ENCODE measurements around the gene LRRC2. TPM values are rescaled to one million over a fixed set of nuclear protein-coding genes. Genes with fewer than 3 reads are reported as not detected.
A peak's percentile ranks its signal among the peaks of the same experiment; 100 is the strongest.

The LRRC2 gene
- total RNA-seq (2012; rRNA removed) = under 0.01 and 0.25 TPM in 2 replicates

- Histone ChIP-seq H3K4me1 (ENCODE audit: control insufficient read depth, insufficient read depth, low read length) (peaks cover 17% of the 10 kb centered on the region), H3K9ac (ENCODE audit: low read depth, low read length) (peak within 1 kb of the TSS; percentile 84), H3K4me3 (ENCODE audit: low read length) (peak within 1 kb of the TSS; percentile 75), H3K9me3 (replicated peaks; ENCODE audit: low read length) (peaks cover 4% of the 10 kb centered on the region), H3K27me3 (ENCODE audit: control insufficient read depth, insufficient read depth, low read length) (no peaks in the 10 kb centered on the region), H3K36me3 (ENCODE audit: insufficient read depth, low read length) (no peaks in the 10 kb centered on the region), H3K4me2 (ENCODE audit: low read length) (peak within 1 kb of the TSS; percentile 93)
These were observed at the start of gene LRRC2 for GRCh38 chr3:46566040-46566641. TSS of gene LRRC2 (minus strand) at chr3:46566302. CDS start at chr3:46551591, 14,711 bp downstream.

- no peak overlapping the region for H3K4me3 ChIP-seq (ENCODE audit: low read length)
- H3K9ac ChIP-seq (ENCODE audit: low read depth, low read length) = no peak overlapping the region
- H3K27me3 ChIP-seq (ENCODE audit: control insufficient read depth, insufficient read depth, low read length) = peaks cover 60% of the 10 kb centered on the region
- H3K4me1 ChIP-seq (ENCODE audit: control insufficient read depth, insufficient read depth, low read length) = no peaks in the 10 kb centered on the region
- no peaks in the 10 kb centered on the region for H3K9me3 ChIP-seq (replicated peaks; ENCODE audit: low read length)
- H3K36me3 ChIP-seq (ENCODE audit: insufficient read depth, low read length) = no peaks in the 10 kb centered on the region
- no peak overlapping the region for H3K4me2 ChIP-seq (ENCODE audit: low read length)
These were observed 49.1 kb upstream of the LRRC2 start for GRCh38 chr3:46615050-46615775.

GRCh38 chr3:46614431-46614830, 48.3 kb upstream of the LRRC2 start:
- Histone ChIP-seq H3K4me1 (ENCODE audit: control insufficient read depth, insufficient read depth, low read length) (peaks cover under 1% of the 10 kb centered on the region), H3K9ac (ENCODE audit: low read depth, low read length) (no peak overlapping the region), H3K27me3 (ENCODE audit: control insufficient read depth, insufficient read depth, low read length) (peaks cover 60% of the 10 kb centered on the region), H3K36me3 (ENCODE audit: insufficient read depth, low read length) (no peaks in the 10 kb centered on the region), H3K4me2 (ENCODE audit: low read length) (no peak overlapping the region), H3K9me3 (replicated peaks; ENCODE audit: low read length) (no peaks in the 10 kb centered on the region), H3K4me3 (ENCODE audit: low read length) (no peak overlapping the region)

- Histone ChIP-seq H3K9me3 (replicated peaks; ENCODE audit: low read length) (no peaks in the 10 kb centered on the region), H3K4me2 (ENCODE audit: low read length) (no peak overlapping the region), H3K27me3 (ENCODE audit: control insufficient read depth, insufficient read depth, low read length) (peaks cover 57% of the 10 kb centered on the region), H3K4me1 (ENCODE audit: control insufficient read depth, insufficient read depth, low read length) (peaks cover 5% of the 10 kb centered on the region), H3K36me3 (ENCODE audit: insufficient read depth, low read length) (no peaks in the 10 kb centered on the region), H3K4me3 (ENCODE audit: low read length) (no peak overlapping the region), H3K9ac (ENCODE audit: low read depth, low read length) (no peak overlapping the region)
These were observed 47.4 kb upstream of the LRRC2 start for GRCh38 chr3:46613313-46614005.

- Histone ChIP-seq H3K4me1 (ENCODE audit: control insufficient read depth, insufficient read depth, low read length) (peaks cover 5% of the 10 kb centered on the region), H3K9ac (ENCODE audit: low read depth, low read length) (no peak within 1 kb of the TSS), H3K27me3 (ENCODE audit: control insufficient read depth, insufficient read depth, low read length) (peaks cover 57% of the 10 kb centered on the region), H3K9me3 (replicated peaks; ENCODE audit: low read length) (no peaks in the 10 kb centered on the region), H3K4me3 (ENCODE audit: low read length) (no peak within 1 kb of the TSS), H3K36me3 (ENCODE audit: insufficient read depth, low read length) (no peaks in the 10 kb centered on the region), H3K4me2 (ENCODE audit: low read length) (no peak within 1 kb of the TSS)
These were observed 46.2 kb upstream of the LRRC2 start, which contains the start of gene FAM240A for GRCh38 chr3:46612324-46612723. TSS of gene FAM240A (plus strand) at chr3:46612525. CDS start at chr3:46612684, 159 bp downstream.

- Histone ChIP-seq H3K9me3 (replicated peaks; ENCODE audit: low read length) (no peaks in the 10 kb centered on the region), H3K4me3 (ENCODE audit: low read length) (no peak overlapping the region), H3K36me3 (ENCODE audit: insufficient read depth, low read length) (no peaks in the 10 kb centered on the region), H3K4me1 (ENCODE audit: control insufficient read depth, insufficient read depth, low read length) (peaks cover 5% of the 10 kb centered on the region), H3K27me3 (ENCODE audit: control insufficient read depth, insufficient read depth, low read length) (peaks cover 36% of the 10 kb centered on the region), H3K4me2 (ENCODE audit: low read length) (no peak overlapping the region), H3K9ac (ENCODE audit: low read depth, low read length) (no peak overlapping the region)
These were observed 44.0 kb upstream of the LRRC2 start for GRCh38 chr3:46609944-46610722.

GRCh38 chr3:46609212-46609721, 43.2 kb upstream of the LRRC2 start:
- Histone ChIP-seq H3K9ac (ENCODE audit: low read depth, low read length) (no peak overlapping the region), H3K4me3 (ENCODE audit: low read length) (no peak overlapping the region), H3K4me2 (ENCODE audit: low read length) (no peak overlapping the region), H3K36me3 (ENCODE audit: insufficient read depth, low read length) (no peaks in the 10 kb centered on the region), H3K9me3 (replicated peaks; ENCODE audit: low read length) (no peaks in the 10 kb centered on the region), H3K4me1 (ENCODE audit: control insufficient read depth, insufficient read depth, low read length) (peaks cover 5% of the 10 kb centered on the region), H3K27me3 (ENCODE audit: control insufficient read depth, insufficient read depth, low read length) (peaks cover 27% of the 10 kb centered on the region)

- H3K4me1 ChIP-seq (ENCODE audit: control insufficient read depth, insufficient read depth, low read length) = peaks cover 5% of the 10 kb centered on the region
- no peak overlapping the region for H3K4me3 ChIP-seq (ENCODE audit: low read length)
- H3K9ac ChIP-seq (ENCODE audit: low read depth, low read length) = no peak overlapping the region
- H3K4me2 ChIP-seq (ENCODE audit: low read length) = no peak overlapping the region
- no peaks in the 10 kb centered on the region for H3K36me3 ChIP-seq (ENCODE audit: insufficient read depth, low read length)
- no peaks in the 10 kb centered on the region for H3K9me3 ChIP-seq (replicated peaks; ENCODE audit: low read length)
- peaks cover 24% of the 10 kb centered on the region for H3K27me3 ChIP-seq (ENCODE audit: control insufficient read depth, insufficient read depth, low read length)
These were observed 41.5 kb upstream of the LRRC2 start for GRCh38 chr3:46607603-46608028.

- Histone ChIP-seq H3K36me3 (ENCODE audit: insufficient read depth, low read length) (no peaks in the 10 kb centered on the region), H3K9me3 (replicated peaks; ENCODE audit: low read length) (no peaks in the 10 kb centered on the region), H3K4me1 (ENCODE audit: control insufficient read depth, insufficient read depth, low read length) (peaks cover 2% of the 10 kb centered on the region), H3K9ac (ENCODE audit: low read depth, low read length) (no peak overlapping the region), H3K4me3 (ENCODE audit: low read length) (no peak overlapping the region), H3K4me2 (ENCODE audit: low read length) (no peak overlapping the region), H3K27me3 (ENCODE audit: control insufficient read depth, insufficient read depth, low read length) (peaks cover 9% of the 10 kb centered on the region)
These were observed 38.0 kb upstream of the LRRC2 start for GRCh38 chr3:46604127-46604526.

GRCh38 chr3:46603446-46604046, 37.4 kb upstream of the LRRC2 start:
- H3K4me3 ChIP-seq (ENCODE audit: low read length) = no peak overlapping the region
- peaks cover 12% of the 10 kb centered on the region for H3K27me3 ChIP-seq (ENCODE audit: control insufficient read depth, insufficient read depth, low read length)
- H3K9me3 ChIP-seq (replicated peaks; ENCODE audit: low read length) = no peaks in the 10 kb centered on the region
- no peak overlapping the region for H3K9ac ChIP-seq (ENCODE audit: low read depth, low read length)
- no peak overlapping the region for H3K4me2 ChIP-seq (ENCODE audit: low read length)
- H3K36me3 ChIP-seq (ENCODE audit: insufficient read depth, low read length) = no peaks in the 10 kb centered on the region
- no peaks in the 10 kb centered on the region for H3K4me1 ChIP-seq (ENCODE audit: control insufficient read depth, insufficient read depth, low read length)

Data from skeletal muscle satellite cell (primary cell).